AG09319 (cell line): ENCODE results near the gene SOHLH2.

Experiments used
- DNase-seq: peaks from one replicate; pipeline ENCODE4 v3.0.0-alpha.2; 2010; ENCODE audit warnings: low read depth; ENCODE audit errors: extremely low read depth
- CTCF ChIP-seq: IDR thresholded peaks from 2 replicates; pipeline ENCODE4 v1.5.1; 2011; ENCODE audit warnings: low read depth, mild to moderate bottlenecking, inconsistent platforms, low read length, moderate library complexity

SOHLH2 gene

GRCh38 chr13:36219883-36220282 is 5.5 kb upstream of the SOHLH2 start:
- TF ChIP-seq CTCF, result no peak
- DNase-seq, result no peak

GRCh38 chr13:36217456-36217855 is 3.1 kb upstream of the SOHLH2 start:
- no peak for TF ChIP-seq CTCF
- no peak for DNase-seq

GRCh38 chr13:36212789-36213188 is 1.6 kb downstream of the SOHLH2 start:
- no peak for DNase-seq

GRCh38 chr13:36211567-36211966 is 2.8 kb downstream of the SOHLH2 start:
- TF ChIP-seq CTCF, result no peak
- no peak for DNase-seq

More at GRCh38 chr13:36212789-36213188, 1.6 kb downstream of the SOHLH2 start:
- TF ChIP-seq CTCF, result no peak

GRCh38 chr13:36210738-36211137 is 3.6 kb downstream of the SOHLH2 start:
- DNase-seq, result no peak
- TF ChIP-seq CTCF, result no peak

- DNase-seq, result no peak
These were observed 6.7 kb downstream of the SOHLH2 start for GRCh38 chr13:36207672-36208071.

More at GRCh38 chr13:36207672-36208071, 6.7 kb downstream of the SOHLH2 start:
- TF ChIP-seq CTCF, result no peak
